Lower leg skin (tissue), 4 donors: ENCODE results near the gene SPATA21. TPM values are rescaled to one million over a fixed set of nuclear protein-coding genes. Genes with fewer than 3 reads are reported as not detected.

Experiments used
- DNase-seq, 2 donors: peaks; one replicate each; pipeline ENCODE4 v3.0.0-alpha.2; 2019; ENCODE audit warnings: low spot score in 2 of 2
- H3K4me3 ChIP-seq: fragments of 200-600 bp; sonication (generic); 2 replicates; pipeline ENCODE4 v1.5.1; 2017; ENCODE audit warnings: mild to moderate bottlenecking, low read depth; ENCODE audit not compliant: poor library complexity, severe bottlenecking
- POLR2A ChIP-seq, 2 donors: fragments of 450-650 bp; IDR thresholded peaks; one replicate each; pipeline ENCODE4 v1.6.1; 2016 to 2017; ENCODE audit warnings: antibody characterized with exemption in 2 of 2, mild to moderate bottlenecking in 1 of 2, moderate library complexity in 1 of 2
- WGBS, 2 donors: methylation state at CpG; one replicate each; pipeline ENCODE4 v1.1.5; 2018; 5-methylcytosine and 5-hydroxymethylcytosine counted together
- intact Hi-C: fragments of 100-400 bp; cut with DNase I; formaldehyde crosslinking; loops from one replicate; pipeline ENCODE4 v1.15.0; 2023; ENCODE audit warnings: low total_unique reads
- total RNA-seq, 4 donors: library from RNA; depleted of rRNA; stranded (reverse); fragments of >200 nt; gene quantifications; one replicate each; pipeline ENCODE4 v1.1.0, GENCODE V29; 2016
- TF ChIP-seq, protein P1 (sequence below), 3 donors: fragments of 450-650 bp; IDR thresholded peaks; one replicate each; pipeline ENCODE4 v1.5.1; 2016; ENCODE audit warnings: antibody characterized with exemption in 3 of 3, mild to moderate bottlenecking in 3 of 3, moderate library complexity in 2 of 3

SPATA21 gene
- total RNA-seq, 4 donors from 2014 or later, result not detected

DNA sequence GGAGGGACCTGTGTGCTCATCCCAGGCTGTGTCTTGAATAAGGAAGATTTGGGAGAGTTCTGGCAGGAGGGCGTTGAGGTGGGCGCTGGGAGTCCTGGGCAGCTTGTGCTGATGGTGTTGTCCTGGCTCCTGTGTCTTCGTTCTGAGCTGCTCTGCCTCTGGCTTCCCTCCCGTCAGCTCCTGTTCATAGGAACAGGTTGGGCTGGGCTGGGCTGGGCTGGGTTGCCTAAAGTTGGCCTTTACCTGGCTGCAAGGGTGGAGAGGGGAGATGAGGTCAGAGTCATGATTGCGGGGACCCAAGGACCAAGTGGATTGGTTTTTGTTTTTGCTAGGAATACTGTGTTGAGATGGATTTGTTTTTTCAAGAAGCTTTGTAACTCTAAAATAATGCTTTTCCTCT, 12.4 kb upstream of the SPATA21 start:
- H3K4me3 ChIP-seq, result no peak overlapping the region
- intact Hi-C loops, result no loop called here
- TF ChIP-seq POLR2A (IDR thresholded peaks at IDR 0.05), result no peak
- TF ChIP-seq, protein P1, sequence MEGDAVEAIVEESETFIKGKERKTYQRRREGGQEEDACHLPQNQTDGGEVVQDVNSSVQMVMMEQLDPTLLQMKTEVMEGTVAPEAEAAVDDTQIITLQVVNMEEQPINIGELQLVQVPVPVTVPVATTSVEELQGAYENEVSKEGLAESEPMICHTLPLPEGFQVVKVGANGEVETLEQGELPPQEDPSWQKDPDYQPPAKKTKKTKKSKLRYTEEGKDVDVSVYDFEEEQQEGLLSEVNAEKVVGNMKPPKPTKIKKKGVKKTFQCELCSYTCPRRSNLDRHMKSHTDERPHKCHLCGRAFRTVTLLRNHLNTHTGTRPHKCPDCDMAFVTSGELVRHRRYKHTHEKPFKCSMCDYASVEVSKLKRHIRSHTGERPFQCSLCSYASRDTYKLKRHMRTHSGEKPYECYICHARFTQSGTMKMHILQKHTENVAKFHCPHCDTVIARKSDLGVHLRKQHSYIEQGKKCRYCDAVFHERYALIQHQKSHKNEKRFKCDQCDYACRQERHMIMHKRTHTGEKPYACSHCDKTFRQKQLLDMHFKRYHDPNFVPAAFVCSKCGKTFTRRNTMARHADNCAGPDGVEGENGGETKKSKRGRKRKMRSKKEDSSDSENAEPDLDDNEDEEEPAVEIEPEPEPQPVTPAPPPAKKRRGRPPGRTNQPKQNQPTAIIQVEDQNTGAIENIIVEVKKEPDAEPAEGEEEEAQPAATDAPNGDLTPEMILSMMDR (IDR thresholded peaks at IDR 0.05), result no peak
- 77 to 80% methylated on average over 5 of the region's 5 CpGs for WGBS, 2 donors
- no peak for DNase-seq

DNA sequence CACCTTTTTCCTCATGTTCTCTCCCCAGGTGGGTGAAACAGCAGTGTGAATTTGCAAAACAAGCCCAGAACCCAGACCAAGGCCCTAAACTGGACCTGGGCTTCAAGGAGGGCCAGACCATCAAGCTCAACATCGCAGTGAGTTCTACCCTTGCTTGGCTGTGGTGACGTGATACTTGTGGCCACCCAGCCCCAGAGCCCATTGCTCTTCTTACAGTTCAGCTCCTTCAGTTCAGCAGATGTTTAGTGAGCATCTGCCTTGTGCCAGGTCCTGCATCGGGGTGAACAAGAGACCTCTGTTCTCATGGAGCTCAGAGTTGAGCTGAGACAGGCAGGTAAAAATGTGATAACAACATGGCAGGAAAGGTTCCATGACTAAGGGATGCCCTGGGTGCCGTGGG, 11.8 kb upstream of the SPATA21 start:
- TF ChIP-seq POLR2A (IDR thresholded peaks at IDR 0.05), result no peak
- TF ChIP-seq, protein P1 (IDR thresholded peaks at IDR 0.05), result no peak
- H3K4me3 ChIP-seq, result no peak overlapping the region

DNA sequence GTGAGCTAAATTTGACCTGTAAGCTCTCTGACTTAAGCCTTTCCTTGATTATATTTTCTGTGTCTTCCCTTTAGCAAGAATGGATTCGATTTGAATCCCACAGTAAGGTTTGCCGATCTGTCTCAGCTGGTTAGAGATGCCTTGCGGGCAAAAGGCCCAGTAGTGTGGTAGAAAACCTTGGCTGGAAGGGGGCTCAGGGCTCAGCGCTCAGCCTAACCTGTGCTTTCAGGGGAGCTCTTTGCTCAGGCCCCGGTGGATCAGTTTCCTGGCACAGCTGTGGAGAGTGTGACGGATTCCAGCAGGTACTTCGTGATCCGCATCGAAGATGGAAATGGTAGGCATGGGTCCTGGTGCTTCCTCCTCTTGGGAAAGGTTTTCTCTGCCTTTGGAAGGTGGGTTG, 10.4 kb upstream of the SPATA21 start:
- TF ChIP-seq POLR2A (IDR thresholded peaks at IDR 0.05), result no peak
- TF ChIP-seq, protein P1 (IDR thresholded peaks at IDR 0.05), result no peak
- intact Hi-C loops, result no loop called here
- 87 to 92% methylated on average over 9 of the region's 9 CpGs for WGBS, 2 donors
- no peak for DNase-seq
- no peak overlapping the region for H3K4me3 ChIP-seq

More for the DNA sequence above, 11.8 kb upstream of the SPATA21 start:
- intact Hi-C loops, result no loop called here
- 98 to 99% methylated on average over 4 of the region's 4 CpGs for WGBS, 2 donors
- DNase-seq, result no peak

DNA sequence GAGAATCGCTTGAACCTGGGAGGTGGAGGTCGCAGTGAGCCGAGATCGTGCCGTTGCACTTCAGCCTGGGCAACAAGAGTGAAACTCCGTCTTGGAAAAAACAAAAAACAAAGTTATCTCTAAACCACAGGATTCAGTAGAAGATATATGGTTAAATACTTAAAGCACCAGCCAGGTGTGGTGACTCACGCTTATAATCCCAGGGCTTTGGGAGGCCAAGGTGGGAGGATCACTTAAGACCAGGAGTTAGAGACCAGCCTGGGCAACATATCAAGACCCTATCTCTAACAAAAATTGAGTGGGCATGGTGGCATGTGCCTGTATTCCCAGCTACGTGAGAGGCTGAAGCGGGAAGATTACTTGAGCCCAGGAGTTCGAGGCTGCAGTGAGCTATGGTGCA, 8.9 kb upstream of the SPATA21 start:
- no peak for DNase-seq
- 89 to 92% methylated on average over 10 of the region's 10 CpGs for WGBS, 2 donors
- no peak overlapping the region for H3K4me3 ChIP-seq
- intact Hi-C loops, result no loop called here
- TF ChIP-seq, protein P1 (IDR thresholded peaks at IDR 0.05), result no peak
- TF ChIP-seq POLR2A (IDR thresholded peaks at IDR 0.05), result no peak

DNA sequence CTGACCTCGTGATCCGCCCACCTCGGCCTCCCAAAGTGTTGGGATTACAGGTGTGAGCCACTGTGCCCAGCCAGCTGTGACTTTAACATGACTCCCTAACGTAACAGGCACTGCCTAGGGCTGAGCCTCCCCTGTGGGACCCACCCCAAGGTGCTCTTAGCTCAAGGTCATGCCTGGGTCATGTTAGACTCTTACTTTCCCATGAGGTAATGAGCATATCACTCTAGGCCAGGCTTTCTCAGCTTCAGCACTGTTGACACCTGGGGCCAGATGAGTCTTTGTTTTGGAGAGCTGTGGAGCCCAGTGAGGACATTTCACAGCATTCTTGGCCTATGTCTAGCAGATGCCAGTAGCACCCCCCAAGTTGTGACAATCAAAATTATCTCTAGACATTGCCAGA, 7.8 kb upstream of the SPATA21 start:
- intact Hi-C loops, result no loop called here
- TF ChIP-seq POLR2A (IDR thresholded peaks at IDR 0.05), result no peak
- TF ChIP-seq, protein P1 (IDR thresholded peaks at IDR 0.05), result no peak
- DNase-seq, result no peak
- H3K4me3 ChIP-seq, result no peak overlapping the region
- WGBS, 2 donors, result 90 to 92% methylated on average over 4 of the region's 4 CpGs
